Thoracic aorta (tissue), 2 donors: ENCODE measurements around the gene PRPF8. TPM values are rescaled to one million over a fixed set of nuclear protein-coding genes. Genes with fewer than 3 reads are reported as not detected.

Source experiments
- ATAC-seq: fragments of 150-250 bp; one replicate; pipeline ENCODE4 v1.8.0; 2017; ENCODE audit warnings: low read depth; ENCODE audit not compliant: insufficient number of reproducible peaks, low FRiP score
- DNase-seq: peaks from one replicate; pipeline ENCODE4 v3.0.0-alpha.2; 2020; ENCODE audit warnings: low spot score
- H3K27ac ChIP-seq, 2 donors: fragments of 200-600 bp; sonication (generic); 1 replicate in 1 of 2; 2 replicates in 1 of 2; pipeline ENCODE4 v1.5.1; 2016; ENCODE audit warnings: mild to moderate bottlenecking in 2 of 2, moderate library complexity in 2 of 2
- H3K27me3 ChIP-seq: fragments of 200-600 bp; sonication (generic); replicated peaks from 2 replicates; pipeline ENCODE4 v1.6.0; 2016; ENCODE audit warnings: mild to moderate bottlenecking; ENCODE audit not compliant: insufficient read depth
- H3K36me3 ChIP-seq: fragments of 200-600 bp; sonication (generic); one replicate; pipeline ENCODE4 v1.5.1; 2016
- H3K4me1 ChIP-seq, 2 donors: fragments of 200-600 bp; sonication (generic); 1 replicate in 1 of 2; 2 replicates in 1 of 2; pipeline versions ENCODE4 v1.5.1 to v1.6.0; 2016; ENCODE audit warnings: low read depth in 2 of 2, mild to moderate bottlenecking in 1 of 2; ENCODE audit not compliant: control insufficient read depth in 1 of 2
- H3K4me3 ChIP-seq: fragments of 200-600 bp; sonication (generic); 2 replicates; pipeline ENCODE4 v1.5.1; 2016; ENCODE audit warnings: mild to moderate bottlenecking
- H3K9me3 ChIP-seq: fragments of 200-600 bp; sonication (generic); 2 replicates; pipeline ENCODE4 v1.5.1; 2016
- total RNA-seq, 2 donors: library from RNA; depleted of rRNA; stranded (reverse); fragments of >200 nt; gene quantifications; one replicate each; pipeline versions ENCODE4 v1.1.0 to v1.2.3, GENCODE V29; 2016
- TF ChIP-seq, protein P1 (sequence below): fragments of 200-600 bp; sonication (generic); IDR thresholded peaks from one replicate; pipeline ENCODE4 v1.5.1; 2019; ENCODE audit warnings: antibody characterized with exemption

The PRPF8 gene
- total RNA-seq, 2 donors from 2014 or later: 184 to 186 TPM

- H3K4me3 ChIP-seq: no peak overlapping the region
- no peaks in the 10 kb centered on the region for H3K9me3 ChIP-seq
- no peak overlapping the region for H3K27ac ChIP-seq
- H3K4me1 ChIP-seq: peaks cover 0 to under 1% of the 10 kb centered on the region in 2 donors
- DNase-seq (no peak), ATAC-seq (no peak)
- no peaks in the 10 kb centered on the region for H3K36me3 ChIP-seq
- H3K27me3 ChIP-seq: no peaks in the 10 kb centered on the region
- TF ChIP-seq, protein P1, sequence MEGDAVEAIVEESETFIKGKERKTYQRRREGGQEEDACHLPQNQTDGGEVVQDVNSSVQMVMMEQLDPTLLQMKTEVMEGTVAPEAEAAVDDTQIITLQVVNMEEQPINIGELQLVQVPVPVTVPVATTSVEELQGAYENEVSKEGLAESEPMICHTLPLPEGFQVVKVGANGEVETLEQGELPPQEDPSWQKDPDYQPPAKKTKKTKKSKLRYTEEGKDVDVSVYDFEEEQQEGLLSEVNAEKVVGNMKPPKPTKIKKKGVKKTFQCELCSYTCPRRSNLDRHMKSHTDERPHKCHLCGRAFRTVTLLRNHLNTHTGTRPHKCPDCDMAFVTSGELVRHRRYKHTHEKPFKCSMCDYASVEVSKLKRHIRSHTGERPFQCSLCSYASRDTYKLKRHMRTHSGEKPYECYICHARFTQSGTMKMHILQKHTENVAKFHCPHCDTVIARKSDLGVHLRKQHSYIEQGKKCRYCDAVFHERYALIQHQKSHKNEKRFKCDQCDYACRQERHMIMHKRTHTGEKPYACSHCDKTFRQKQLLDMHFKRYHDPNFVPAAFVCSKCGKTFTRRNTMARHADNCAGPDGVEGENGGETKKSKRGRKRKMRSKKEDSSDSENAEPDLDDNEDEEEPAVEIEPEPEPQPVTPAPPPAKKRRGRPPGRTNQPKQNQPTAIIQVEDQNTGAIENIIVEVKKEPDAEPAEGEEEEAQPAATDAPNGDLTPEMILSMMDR: no peak
These were observed 49.6 kb downstream of the PRPF8 start for GRCh38 chr17:1634841-1635650.

GRCh38 chr17:1630662-1631061, 54.0 kb downstream of the PRPF8 start:
- Histone ChIP-seq H3K4me1 (peaks cover 13 to 21% of the 10 kb centered on the region in 2 donors), H3K9me3 (no peaks in the 10 kb centered on the region), H3K27ac (no peak overlapping the region), H3K27me3 (no peaks in the 10 kb centered on the region), H3K4me3 (no peak overlapping the region), H3K36me3 (no peaks in the 10 kb centered on the region)
- TF ChIP-seq, protein P1: no peak
- no peak for ATAC-seq
- no peak for DNase-seq

- Histone ChIP-seq H3K27me3 (no peaks in the 10 kb centered on the region), H3K9me3 (no peaks in the 10 kb centered on the region), H3K36me3 (no peaks in the 10 kb centered on the region), H3K4me1 (peaks cover 13 to 21% of the 10 kb centered on the region in 2 donors), H3K27ac (peak overlapping the region; percentile 64 to 77), H3K4me3 (peak overlapping the region; percentile 82)
- no peak for ATAC-seq
- TF ChIP-seq, protein P1: peak; percentile 51
- no peak for DNase-seq
These were observed 55.0 kb downstream of the PRPF8 start for GRCh38 chr17:1629504-1630310.

GRCh38 chr17:1628856-1629503, 55.7 kb downstream of the PRPF8 start:
- DNase-seq: peak; percentile 79
- H3K27ac ChIP-seq: peak overlapping the region; percentile 64 to 77
- no peaks in the 10 kb centered on the region for H3K27me3 ChIP-seq
- peaks cover 13 to 21% of the 10 kb centered on the region in 2 donors for H3K4me1 ChIP-seq
- peak; percentile 70 for ATAC-seq
- TF ChIP-seq, protein P1: peak; percentile 39
- H3K36me3 ChIP-seq: no peaks in the 10 kb centered on the region
- H3K9me3 ChIP-seq: no peaks in the 10 kb centered on the region
- peak overlapping the region; percentile 82 for H3K4me3 ChIP-seq
